ENCODE results near the gene TDRKH.

TDRKH gene

GRCh38 chr1:151829352-151830046 lies 39.2 kb upstream of the TDRKH start:
- H3K27ac ChIP-seq, result no peak overlapping the region
- TF ChIP-seq, protein P1, sequence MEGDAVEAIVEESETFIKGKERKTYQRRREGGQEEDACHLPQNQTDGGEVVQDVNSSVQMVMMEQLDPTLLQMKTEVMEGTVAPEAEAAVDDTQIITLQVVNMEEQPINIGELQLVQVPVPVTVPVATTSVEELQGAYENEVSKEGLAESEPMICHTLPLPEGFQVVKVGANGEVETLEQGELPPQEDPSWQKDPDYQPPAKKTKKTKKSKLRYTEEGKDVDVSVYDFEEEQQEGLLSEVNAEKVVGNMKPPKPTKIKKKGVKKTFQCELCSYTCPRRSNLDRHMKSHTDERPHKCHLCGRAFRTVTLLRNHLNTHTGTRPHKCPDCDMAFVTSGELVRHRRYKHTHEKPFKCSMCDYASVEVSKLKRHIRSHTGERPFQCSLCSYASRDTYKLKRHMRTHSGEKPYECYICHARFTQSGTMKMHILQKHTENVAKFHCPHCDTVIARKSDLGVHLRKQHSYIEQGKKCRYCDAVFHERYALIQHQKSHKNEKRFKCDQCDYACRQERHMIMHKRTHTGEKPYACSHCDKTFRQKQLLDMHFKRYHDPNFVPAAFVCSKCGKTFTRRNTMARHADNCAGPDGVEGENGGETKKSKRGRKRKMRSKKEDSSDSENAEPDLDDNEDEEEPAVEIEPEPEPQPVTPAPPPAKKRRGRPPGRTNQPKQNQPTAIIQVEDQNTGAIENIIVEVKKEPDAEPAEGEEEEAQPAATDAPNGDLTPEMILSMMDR (IDR thresholded peaks at IDR 0.05), result no peak
- TF ChIP-seq ZFX (IDR thresholded peaks at IDR 0.05; ENCODE audit: borderline replicate concordance), result no peak

DNA sequence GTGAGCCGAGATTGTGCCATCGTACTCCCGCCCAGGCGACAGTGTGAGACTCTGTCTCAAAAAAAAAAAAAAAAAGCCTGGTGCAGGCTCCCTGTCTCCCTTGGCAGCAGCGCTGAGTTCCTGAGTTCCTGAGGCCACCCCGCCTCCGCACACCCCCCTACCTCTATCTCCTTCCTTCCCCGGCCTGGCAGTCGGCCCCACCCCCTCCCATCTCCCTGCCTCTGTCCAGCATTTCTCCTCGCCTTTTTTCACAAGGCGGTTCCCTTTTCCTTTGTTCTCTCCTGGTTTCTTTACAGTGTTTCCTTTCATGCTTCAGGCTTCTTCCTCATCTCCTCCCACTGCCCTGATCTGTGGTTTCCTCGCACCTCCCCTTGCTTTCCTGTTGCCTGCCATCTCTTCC lies 38.6 kb upstream of the TDRKH start:
- TF ChIP-seq, protein P1 (IDR thresholded peaks at IDR 0.05), result no peak
- TF ChIP-seq ZFX (IDR thresholded peaks at IDR 0.05; ENCODE audit: borderline replicate concordance), result no peak
- no peak overlapping the region for H3K27ac ChIP-seq

- H3K27ac ChIP-seq, result no peak overlapping the region
- TF ChIP-seq, protein P1 (IDR thresholded peaks at IDR 0.05), result no peak
- TF ChIP-seq ZFX (IDR thresholded peaks at IDR 0.05; ENCODE audit: borderline replicate concordance), result no peak
These were observed 37.6 kb upstream of the TDRKH start for GRCh38 chr1:151827853-151828252.

- TF ChIP-seq ZFX (IDR thresholded peaks at IDR 0.05; ENCODE audit: borderline replicate concordance), result no peak
- TF ChIP-seq, protein P1 (IDR thresholded peaks at IDR 0.05), result no peak
- H3K27ac ChIP-seq, result no peak overlapping the region
These were observed 35.7 kb upstream of the TDRKH start for GRCh38 chr1:151825751-151826660.

GRCh38 chr1:151825204-151825603 lies 34.9 kb upstream of the TDRKH start:
- no peak overlapping the region for H3K27ac ChIP-seq
- TF ChIP-seq ZFX (IDR thresholded peaks at IDR 0.05; ENCODE audit: borderline replicate concordance), result no peak
- TF ChIP-seq, protein P1 (IDR thresholded peaks at IDR 0.05), result no peak

- TF ChIP-seq, protein P1 (IDR thresholded peaks at IDR 0.05), result no peak
- TF ChIP-seq ZFX (IDR thresholded peaks at IDR 0.05; ENCODE audit: borderline replicate concordance), result no peak
- H3K27ac ChIP-seq, result no peak overlapping the region
These were observed 32.9 kb upstream of the TDRKH start for GRCh38 chr1:151823175-151823574.

DNA sequence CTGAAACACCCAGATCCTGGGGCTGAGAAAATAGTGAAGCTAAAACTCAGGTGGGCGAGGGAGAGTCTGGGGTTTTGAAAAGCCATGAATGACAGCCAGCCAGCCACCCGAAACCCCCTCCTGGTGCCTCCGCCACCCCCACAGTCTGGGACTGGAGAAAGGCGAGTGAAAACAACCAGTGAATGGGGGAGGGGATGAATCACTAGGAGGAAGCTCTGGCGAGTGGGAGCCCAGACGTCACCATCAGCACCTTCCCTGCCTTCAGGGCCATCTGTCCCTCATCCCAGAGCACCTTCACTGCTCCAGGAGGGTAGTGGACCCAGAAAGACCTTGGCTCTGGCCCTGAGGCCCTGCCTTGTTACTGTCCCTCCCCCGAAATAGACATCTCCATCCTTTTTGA lies 32.1 kb upstream of the TDRKH start:
- H3K27ac ChIP-seq, result no peak overlapping the region
- TF ChIP-seq, protein P1 (IDR thresholded peaks at IDR 0.05), result no peak
- no peak for TF ChIP-seq ZFX (IDR thresholded peaks at IDR 0.05; ENCODE audit: borderline replicate concordance)
